ENCODE measurements around the gene GAB1. TPM values are rescaled to one million over a fixed set of nuclear protein-coding genes. Genes with fewer than 3 reads are reported as not detected.

The GAB1 gene
- total RNA-seq, 1 donor from 2014 or later, result 32.6 TPM

GRCh38 chr4:143360838-143361625 lies 24.4 kb downstream of the GAB1 start:
- H3K36me3 Mint-ChIP-seq (ENCODE audit: unreplicated experiment), result peaks cover 3% of the 10 kb centered on the region

DNA sequence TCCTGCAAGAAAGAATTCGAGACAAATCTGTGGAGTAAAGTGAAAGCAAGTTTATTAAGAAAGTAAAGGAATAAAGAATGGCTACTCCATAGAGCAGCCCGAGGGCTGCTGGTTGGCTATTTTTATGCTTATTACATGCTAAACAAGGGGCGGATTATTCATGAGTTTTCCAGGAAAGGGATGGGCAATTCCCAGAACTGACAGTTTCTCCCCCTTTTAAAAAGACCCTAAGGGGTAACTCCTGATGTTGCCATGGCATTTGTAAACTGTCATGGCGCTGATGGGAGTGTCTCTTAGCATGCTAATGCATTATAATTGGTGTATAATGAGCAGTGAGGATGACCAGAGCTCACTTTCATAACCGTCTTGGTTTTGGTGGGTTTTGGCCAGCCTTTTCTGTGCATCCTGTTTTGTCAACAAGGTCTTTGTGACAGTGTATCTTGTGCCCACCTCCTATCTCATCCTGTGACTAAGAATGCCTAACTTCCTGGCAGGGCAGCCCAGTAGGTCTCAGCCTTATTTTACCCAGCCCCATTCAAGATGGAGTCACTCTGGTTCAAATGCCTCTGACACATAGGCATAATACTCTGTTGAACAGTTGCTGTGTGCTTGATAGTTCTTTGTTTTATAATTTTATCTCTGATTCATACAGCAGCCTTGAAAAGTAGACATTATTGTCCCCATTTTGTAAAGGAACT lies 25.8 kb downstream of the GAB1 start:
- Mint-ChIP-seq H3K4me3 (ENCODE audit: unreplicated experiment) (no peak overlapping the region), H3K9me3 (ENCODE audit: unreplicated experiment) (peaks cover 3% of the 10 kb centered on the region), H3K36me3 (ENCODE audit: unreplicated experiment) (peaks cover 3% of the 10 kb centered on the region), H3K4me1 (ENCODE audit: unreplicated experiment) (peaks cover 43% of the 10 kb centered on the region), H3K27me3 (ENCODE audit: unreplicated experiment) (no peaks in the 10 kb centered on the region), H3K27ac (ENCODE audit: unreplicated experiment) (peak overlapping the region; percentile 79)
- TF ChIP-seq, protein P1, sequence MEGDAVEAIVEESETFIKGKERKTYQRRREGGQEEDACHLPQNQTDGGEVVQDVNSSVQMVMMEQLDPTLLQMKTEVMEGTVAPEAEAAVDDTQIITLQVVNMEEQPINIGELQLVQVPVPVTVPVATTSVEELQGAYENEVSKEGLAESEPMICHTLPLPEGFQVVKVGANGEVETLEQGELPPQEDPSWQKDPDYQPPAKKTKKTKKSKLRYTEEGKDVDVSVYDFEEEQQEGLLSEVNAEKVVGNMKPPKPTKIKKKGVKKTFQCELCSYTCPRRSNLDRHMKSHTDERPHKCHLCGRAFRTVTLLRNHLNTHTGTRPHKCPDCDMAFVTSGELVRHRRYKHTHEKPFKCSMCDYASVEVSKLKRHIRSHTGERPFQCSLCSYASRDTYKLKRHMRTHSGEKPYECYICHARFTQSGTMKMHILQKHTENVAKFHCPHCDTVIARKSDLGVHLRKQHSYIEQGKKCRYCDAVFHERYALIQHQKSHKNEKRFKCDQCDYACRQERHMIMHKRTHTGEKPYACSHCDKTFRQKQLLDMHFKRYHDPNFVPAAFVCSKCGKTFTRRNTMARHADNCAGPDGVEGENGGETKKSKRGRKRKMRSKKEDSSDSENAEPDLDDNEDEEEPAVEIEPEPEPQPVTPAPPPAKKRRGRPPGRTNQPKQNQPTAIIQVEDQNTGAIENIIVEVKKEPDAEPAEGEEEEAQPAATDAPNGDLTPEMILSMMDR (IDR thresholded peaks at IDR 0.05), result no peak
- no peak for DNase-seq (ENCODE audit: extremely low spot score, unreplicated experiment)

More at GRCh38 chr4:143360838-143361625, 24.4 kb downstream of the GAB1 start:
- TF ChIP-seq, protein P1 (IDR thresholded peaks at IDR 0.05), result no peak
- H3K4me1 Mint-ChIP-seq (ENCODE audit: unreplicated experiment), result peaks cover 54% of the 10 kb centered on the region
- H3K27me3 Mint-ChIP-seq (ENCODE audit: unreplicated experiment), result no peaks in the 10 kb centered on the region
- peak overlapping the region; percentile 79 for H3K27ac Mint-ChIP-seq (ENCODE audit: unreplicated experiment)
- H3K9me3 Mint-ChIP-seq (ENCODE audit: unreplicated experiment), result peaks cover 3% of the 10 kb centered on the region
- DNase-seq (ENCODE audit: extremely low spot score, unreplicated experiment), result no peak
- H3K4me3 Mint-ChIP-seq (ENCODE audit: unreplicated experiment), result no peak overlapping the region

DNA sequence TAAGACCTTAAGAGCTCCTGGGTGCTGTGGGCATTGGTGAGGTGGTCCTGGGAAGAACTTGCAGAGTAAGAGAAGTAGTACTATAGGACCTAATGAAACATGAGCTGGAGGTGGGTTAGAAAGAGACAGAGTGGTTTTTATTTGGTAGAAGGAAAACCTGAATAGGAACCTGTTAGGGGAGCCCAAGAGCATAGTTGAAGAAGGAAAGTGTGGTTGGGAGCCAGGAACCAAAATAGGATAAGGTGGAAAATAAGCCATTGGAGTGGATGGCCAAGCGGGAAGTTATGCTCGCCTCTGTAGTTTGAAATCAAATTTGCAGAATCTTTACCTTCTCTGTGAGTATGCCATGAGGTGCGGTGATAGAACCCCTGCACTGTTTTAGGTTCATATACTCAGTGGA lies 26.7 kb downstream of the GAB1 start:
- Mint-ChIP-seq H3K27ac (ENCODE audit: unreplicated experiment) (no peak overlapping the region), H3K4me3 (ENCODE audit: unreplicated experiment) (no peak overlapping the region), H3K4me1 (ENCODE audit: unreplicated experiment) (peaks cover 42% of the 10 kb centered on the region), H3K27me3 (ENCODE audit: unreplicated experiment) (no peaks in the 10 kb centered on the region), H3K36me3 (ENCODE audit: unreplicated experiment) (peaks cover 3% of the 10 kb centered on the region), H3K9me3 (ENCODE audit: unreplicated experiment) (peaks cover 3% of the 10 kb centered on the region)
- no peak for DNase-seq (ENCODE audit: extremely low spot score, unreplicated experiment)
- TF ChIP-seq, protein P1 (IDR thresholded peaks at IDR 0.05), result no peak

- no peaks in the 10 kb centered on the region for H3K27me3 Mint-ChIP-seq (ENCODE audit: unreplicated experiment)
- DNase-seq (ENCODE audit: extremely low spot score, unreplicated experiment), result no peak
- H3K27ac Mint-ChIP-seq (ENCODE audit: unreplicated experiment), result no peak overlapping the region
- H3K36me3 Mint-ChIP-seq (ENCODE audit: unreplicated experiment), result peaks cover 3% of the 10 kb centered on the region
- H3K4me3 Mint-ChIP-seq (ENCODE audit: unreplicated experiment), result no peak overlapping the region
- H3K4me1 Mint-ChIP-seq (ENCODE audit: unreplicated experiment), result peaks cover 35% of the 10 kb centered on the region
- TF ChIP-seq, protein P1 (IDR thresholded peaks at IDR 0.05), result no peak
- H3K9me3 Mint-ChIP-seq (ENCODE audit: unreplicated experiment), result peaks cover 3% of the 10 kb centered on the region
These were observed 27.4 kb downstream of the GAB1 start for GRCh38 chr4:143364063-143364462.

- TF ChIP-seq, protein P1 (IDR thresholded peaks at IDR 0.05), result no peak
- Mint-ChIP-seq H3K9me3 (ENCODE audit: unreplicated experiment) (peaks cover 3% of the 10 kb centered on the region), H3K4me3 (ENCODE audit: unreplicated experiment) (no peak overlapping the region), H3K27me3 (ENCODE audit: unreplicated experiment) (no peaks in the 10 kb centered on the region), H3K4me1 (ENCODE audit: unreplicated experiment) (peaks cover 8% of the 10 kb centered on the region), H3K36me3 (ENCODE audit: unreplicated experiment) (peaks cover 5% of the 10 kb centered on the region), H3K27ac (ENCODE audit: unreplicated experiment) (no peak overlapping the region)
- no peak for DNase-seq (ENCODE audit: extremely low spot score, unreplicated experiment)
These were observed 31.2 kb downstream of the GAB1 start for GRCh38 chr4:143367863-143368262.

All from osteocyte (in vitro differentiated cells).